Ovary (tissue), 9 donors: ENCODE data around the gene BAIAP2L2. TPM values are rescaled to one million over a fixed set of nuclear protein-coding genes. Genes with fewer than 3 reads are reported as not detected.

Experiments used
- DNase-seq, 5 donors: peaks; one replicate each; pipeline ENCODE4 v3.0.0-alpha.2; 2019 to 2020
- H3K27ac ChIP-seq, 2 donors: fragments of 200-600 bp; one replicate each; pipeline versions ENCODE4 v1.5.1 to v1.8.0; 2019 to 2022
- H3K27me3 ChIP-seq: fragments of 200-600 bp; one replicate; pipeline ENCODE4 v1.8.0; 2022
- H3K36me3 ChIP-seq: fragments of 200-600 bp; sonication (generic); one replicate; pipeline ENCODE4 v1.5.1; 2019
- H3K4me1 ChIP-seq: one replicate; pipeline ENCODE4 v1.8.1; 2013; ENCODE audit warnings: mild to moderate bottlenecking, moderate library complexity; ENCODE audit not compliant: insufficient read depth
- H3K4me3 ChIP-seq: fragments of 200-600 bp; sonication (generic); one replicate; pipeline ENCODE4 v1.5.1; 2017
- H3K9me3 ChIP-seq, 2 donors: fragments of 200-600 bp in 1 of 2; sonication (generic) in 1 of 2; one replicate each; pipeline versions ENCODE4 v1.5.1 to v1.8.1; 2013 to 2019; ENCODE audit warnings: mild to moderate bottlenecking in 1 of 2, moderate library complexity in 1 of 2
- CTCF ChIP-seq, 3 donors: fragments of 450-650 bp in 2 of 3; fragments of 200-600 bp in 1 of 3; IDR thresholded peaks; one replicate each; pipeline versions ENCODE4 v1.5.1 to v1.8.0; 2016 to 2022; ENCODE audit warnings: antibody characterized with exemption in 3 of 3, mild to moderate bottlenecking in 1 of 3
- EP300 ChIP-seq: sonication (generic); formaldehyde crosslinking; IDR thresholded peaks from one replicate; pipeline ENCODE4 v1.6.1; 2017; ENCODE audit warnings: antibody characterized with exemption
- POLR2A ChIP-seq: fragments of 450-650 bp; IDR thresholded peaks from one replicate; pipeline ENCODE4 v1.6.1; 2017; ENCODE audit warnings: antibody characterized with exemption, mild to moderate bottlenecking, moderate library complexity
- WGBS, 3 donors: extraction: QIAGEN DNeasy Blood & Tissue Kit in 1 of 3; methylation state at CpG; one replicate each; pipeline versions ENCODE4 v1.1.5 to v1.1.7; 2013 to 2017; 5-methylcytosine and 5-hydroxymethylcytosine counted together
- intact Hi-C, 4 donors: fragments of 100-400 bp; cut with DNase I; formaldehyde crosslinking; loops; one replicate each; pipeline versions ENCODE4 v1.11.0 to v1.15.1; 2022 to 2023
- polyA plus RNA-seq, 2 donors: library from polyadenylated mRNA; stranded (reverse); fragments of 200-250 nt in 1 of 2; fragments of 350-450 nt in 1 of 2; fragmentation: Illumina TruSeq in 1 of 2; extraction: RNeasy Lipid Tissue Mini Kit (QIAGEN cat#74804) in 1 of 2; gene quantifications; one replicate each; pipeline ENCODE4 v1.2.3, GENCODE V29; 2013 to 2014
- total RNA-seq, 7 donors: library from RNA; depleted of rRNA in 2 of 7; stranded (reverse); fragments of >200 nt in 2 of 7; fragmentation: NEBNext Ultra II Directional in 3 of 7; extraction: Animal tissue kit (Norgen Biotek cat#: 25700) in 3 of 7; gene quantifications; one replicate each; pipeline versions ENCODE4 v1.1.0 to v1.2.4, GENCODE V29; 2016 to 2023
- donor health status: DM: no; HTN: no; CAD: no; lungs with moderate emphysema.
- donor health status: DM: no; HTN: no; CAD: no.
- donor health status: Bipolar disorder and iron deficiency.
- donor health status: DM: yes; HTN: yes; CAD: no.
- donor health status: DM: no; HTN: no; CAD: no.
- donor health status: DM: yes; HTN: yes; CAD: no.

Gene BAIAP2L2
- total and polyA plus RNA-seq, 9 donors, result 0.40 to 3.1 (median 1.2) TPM; not detected in 1

- WGBS, 3 donors, result 76 to 85% (median 77%) methylated on average over 5 of the region's 5 CpGs
- Histone ChIP-seq H3K27me3 (no peaks in the 10 kb centered on the region), H3K9me3 (no peaks in the 10 kb centered on the region), H3K4me1 (peaks cover 12% of the 10 kb centered on the region), H3K4me3 (no peak overlapping the region), H3K36me3 (no peaks in the 10 kb centered on the region), H3K27ac (no peak overlapping the region)
- peak in 1 of 5 donors; percentile 7 for DNase-seq
- no peak for TF ChIP-seq POLR2A
- TF ChIP-seq EP300, result no peak
- TF ChIP-seq CTCF (IDR thresholded peaks at IDR 0.05), result no peak
- intact Hi-C loops, result no loop called here
Observed at GRCh38 chr22:38085501-38085900, 25.0 kb downstream of the BAIAP2L2 start.

GRCh38 chr22:38085056-38085455, 25.4 kb downstream of the BAIAP2L2 start:
- H3K9me3 ChIP-seq, result no peaks in the 10 kb centered on the region
- H3K36me3 ChIP-seq, result no peaks in the 10 kb centered on the region
- intact Hi-C loops, result no loop called here
- H3K4me1 ChIP-seq, result peaks cover 12% of the 10 kb centered on the region
- DNase-seq, result peak in 1 of 5 donors; percentile 6
- no peak overlapping the region for H3K4me3 ChIP-seq
- no peaks in the 10 kb centered on the region for H3K27me3 ChIP-seq
- 91 to 95% (median 92%) methylated on average over 12 of the region's 12 CpGs for WGBS, 3 donors
- TF ChIP-seq CTCF (IDR thresholded peaks at IDR 0.05) (no peak), POLR2A (no peak), EP300 (no peak)
- no peak overlapping the region for H3K27ac ChIP-seq

GRCh38 chr22:38083931-38084631, 26.4 kb downstream of the BAIAP2L2 start, which contains the start of gene SLC16A8:
Gene SLC16A8 (minus strand): TSS chr22:38084184. CDS start chr22:38082873, 1,311 bp downstream.
- no peak for TF ChIP-seq POLR2A
- TF ChIP-seq CTCF (IDR thresholded peaks at IDR 0.05), result no peak
- no peak for TF ChIP-seq EP300
- no peaks in the 10 kb centered on the region for H3K36me3 ChIP-seq
- 75 to 82% (median 80%) methylated on average over 16 of the region's 16 CpGs for WGBS, 3 donors

GRCh38 chr22:38082986-38083710, 27.3 kb downstream of the BAIAP2L2 start:
- no peak overlapping the region for H3K27ac ChIP-seq
- no peak overlapping the region for H3K4me3 ChIP-seq
- H3K36me3 ChIP-seq, result no peaks in the 10 kb centered on the region
- 78 to 84% (median 80%) methylated on average over 24 of the region's 24 CpGs for WGBS, 3 donors
- H3K4me1 ChIP-seq, result peaks cover 10% of the 10 kb centered on the region
- no peaks in the 10 kb centered on the region for H3K9me3 ChIP-seq
- no peaks in the 10 kb centered on the region for H3K27me3 ChIP-seq
- DNase-seq, result peak in 1 of 5 donors; percentile 3
- intact Hi-C loops, result no loop called here
- TF ChIP-seq CTCF (IDR thresholded peaks at IDR 0.05), result no peak
- TF ChIP-seq EP300, result no peak
- TF ChIP-seq POLR2A, result no peak

More at GRCh38 chr22:38083931-38084631, 26.4 kb downstream of the BAIAP2L2 start, which contains the start of gene SLC16A8:
- peak in 1 of 5 donors; percentile 16 for DNase-seq
- H3K4me1 ChIP-seq, result peaks cover 10% of the 10 kb centered on the region
- H3K4me3 ChIP-seq, result no peak within 1 kb of the TSS
- intact Hi-C loops, result no loop called here
- no peaks in the 10 kb centered on the region for H3K27me3 ChIP-seq
- no peaks in the 10 kb centered on the region for H3K9me3 ChIP-seq
- H3K27ac ChIP-seq, result no peak within 1 kb of the TSS
